GM12874 (cell line): Measurements from ENCODE around the gene ZNF440.

ENCODE experiments used
- TF ChIP-seq, protein P1 (sequence below): IDR thresholded peaks from 2 replicates; pipeline ENCODE4 v1.5.1; 2011; ENCODE audit warnings: low read depth, mild to moderate bottlenecking, control low read depth, low read length, moderate library complexity; ENCODE audit not compliant: insufficient read depth

The ZNF440 gene

GRCh38 chr19:11843722-11844121 is 29.6 kb downstream of the ZNF440 start:
- TF ChIP-seq, protein P1, sequence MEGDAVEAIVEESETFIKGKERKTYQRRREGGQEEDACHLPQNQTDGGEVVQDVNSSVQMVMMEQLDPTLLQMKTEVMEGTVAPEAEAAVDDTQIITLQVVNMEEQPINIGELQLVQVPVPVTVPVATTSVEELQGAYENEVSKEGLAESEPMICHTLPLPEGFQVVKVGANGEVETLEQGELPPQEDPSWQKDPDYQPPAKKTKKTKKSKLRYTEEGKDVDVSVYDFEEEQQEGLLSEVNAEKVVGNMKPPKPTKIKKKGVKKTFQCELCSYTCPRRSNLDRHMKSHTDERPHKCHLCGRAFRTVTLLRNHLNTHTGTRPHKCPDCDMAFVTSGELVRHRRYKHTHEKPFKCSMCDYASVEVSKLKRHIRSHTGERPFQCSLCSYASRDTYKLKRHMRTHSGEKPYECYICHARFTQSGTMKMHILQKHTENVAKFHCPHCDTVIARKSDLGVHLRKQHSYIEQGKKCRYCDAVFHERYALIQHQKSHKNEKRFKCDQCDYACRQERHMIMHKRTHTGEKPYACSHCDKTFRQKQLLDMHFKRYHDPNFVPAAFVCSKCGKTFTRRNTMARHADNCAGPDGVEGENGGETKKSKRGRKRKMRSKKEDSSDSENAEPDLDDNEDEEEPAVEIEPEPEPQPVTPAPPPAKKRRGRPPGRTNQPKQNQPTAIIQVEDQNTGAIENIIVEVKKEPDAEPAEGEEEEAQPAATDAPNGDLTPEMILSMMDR, result no peak

DNA sequence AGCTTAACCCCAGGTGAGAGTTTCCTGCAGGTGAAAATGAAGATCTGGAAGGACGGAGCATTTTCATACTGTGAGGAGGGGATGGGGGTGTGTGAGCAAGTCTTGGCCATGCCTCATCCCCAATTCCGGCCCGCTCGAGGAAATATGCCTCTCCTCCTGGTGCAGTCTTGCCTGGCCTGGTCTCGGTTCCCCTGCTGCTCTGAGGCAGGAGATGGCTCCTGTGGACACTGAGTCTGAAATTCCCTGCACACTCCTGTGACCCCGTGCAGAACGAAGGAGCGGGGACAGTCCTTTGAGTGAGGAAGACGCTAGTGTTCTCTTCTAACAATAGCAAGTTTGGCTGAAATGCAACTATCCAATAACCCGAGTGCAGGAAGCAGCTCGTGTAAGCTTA is 34.1 kb downstream of the ZNF440 start:
- TF ChIP-seq, protein P1, result no peak

DNA sequence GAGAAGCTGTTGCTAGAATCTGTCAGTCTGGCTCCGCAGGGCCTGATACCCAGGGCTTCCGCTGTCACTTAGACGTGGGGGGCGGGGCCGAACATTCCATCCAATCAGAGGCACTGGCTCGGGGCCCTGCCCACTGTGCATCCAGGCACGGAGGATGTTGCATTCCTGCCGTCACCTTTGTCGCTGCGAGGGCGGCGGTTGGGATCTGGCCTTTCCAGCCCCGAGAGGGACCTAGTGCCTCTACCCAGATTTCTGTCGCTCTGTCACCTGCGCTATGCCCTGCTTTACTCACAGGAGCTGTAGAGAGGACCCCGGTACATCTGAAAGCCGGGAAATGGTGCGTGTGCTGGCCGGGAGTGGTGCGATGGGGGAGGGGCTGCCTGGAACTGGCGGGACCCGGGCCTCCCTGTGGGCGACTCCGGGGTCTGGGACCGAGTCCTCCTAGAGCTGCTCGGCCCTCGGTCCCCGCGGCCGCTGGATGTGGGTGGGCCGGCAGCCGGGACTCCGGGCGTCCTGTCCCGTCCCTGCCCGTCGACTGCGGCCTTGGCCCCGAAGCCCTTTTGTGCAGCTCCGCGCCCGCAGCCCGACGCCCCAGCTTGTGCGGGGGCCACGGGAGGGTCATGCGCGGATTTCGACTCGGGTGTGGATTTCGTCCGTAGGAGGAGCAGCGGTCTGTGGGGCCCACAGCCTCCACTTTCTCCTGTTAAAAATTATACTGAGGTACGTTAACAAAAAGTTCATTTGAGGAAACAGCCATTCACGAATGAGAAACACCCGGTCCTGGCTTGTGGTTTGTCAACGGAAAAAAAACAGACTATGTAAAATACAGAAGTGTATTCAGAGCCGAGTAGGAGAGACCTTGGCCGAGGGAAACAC is 34.8 kb downstream of the ZNF440 start, which contains the start of gene ZNF439:
Gene ZNF439, plus strand, starts transcription at position 133 of the 876 bp plus-strand sequence. Its CDS starts 142 bp downstream, at position 275.
- TF ChIP-seq, protein P1, result no peak

DNA sequence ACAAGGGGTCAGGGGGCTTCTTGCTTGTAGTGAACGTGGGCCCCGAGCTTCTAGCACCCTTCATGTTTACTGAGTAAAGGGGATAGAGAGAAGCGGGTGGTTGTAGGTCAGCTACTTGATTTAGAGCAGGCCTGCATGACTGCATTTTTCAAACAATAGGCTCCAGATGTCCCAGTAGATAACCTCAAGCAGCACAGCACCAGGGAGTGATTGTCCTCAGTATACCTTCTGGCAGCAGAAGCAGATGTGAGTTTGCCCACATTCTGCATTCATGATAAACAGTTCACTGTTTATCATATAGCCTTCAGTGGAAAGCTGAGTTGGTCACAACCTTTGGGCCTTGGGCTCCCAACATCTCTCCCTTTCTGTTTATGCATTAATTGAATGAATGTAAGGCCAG is 39.3 kb downstream of the ZNF440 start:
- TF ChIP-seq, protein P1, result no peak

DNA sequence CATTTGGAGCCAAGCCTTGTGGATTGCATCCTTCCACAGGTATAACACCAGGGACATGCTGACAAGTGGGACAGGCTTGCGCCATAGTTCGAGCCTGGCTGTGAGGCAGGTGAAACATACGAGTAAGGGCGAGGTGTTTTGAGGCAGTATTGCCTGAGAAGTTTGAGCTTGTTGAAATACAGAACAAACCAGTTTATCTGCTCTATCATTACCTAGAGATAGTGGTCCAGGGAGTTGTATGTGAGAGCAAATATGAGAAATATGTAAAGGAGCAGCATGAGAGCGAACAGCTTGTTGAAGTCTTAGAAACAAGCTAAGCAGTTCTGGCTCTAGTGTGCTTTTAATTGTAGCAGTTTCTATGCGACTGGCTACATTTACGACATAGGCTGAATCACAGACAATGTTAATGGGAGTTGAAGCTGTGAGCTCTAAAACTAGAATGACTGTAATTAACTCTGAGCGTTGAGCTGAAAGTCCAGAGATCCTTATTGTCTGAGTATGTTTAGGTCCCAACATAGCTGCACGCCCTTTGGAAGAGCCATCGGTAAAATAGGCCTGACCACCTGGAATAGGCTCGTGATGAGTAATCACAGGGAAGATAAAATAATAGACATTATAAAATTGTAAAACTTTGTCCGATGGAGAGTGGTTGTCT is 42.6 kb downstream of the ZNF440 start:
- TF ChIP-seq, protein P1, result no peak

DNA sequence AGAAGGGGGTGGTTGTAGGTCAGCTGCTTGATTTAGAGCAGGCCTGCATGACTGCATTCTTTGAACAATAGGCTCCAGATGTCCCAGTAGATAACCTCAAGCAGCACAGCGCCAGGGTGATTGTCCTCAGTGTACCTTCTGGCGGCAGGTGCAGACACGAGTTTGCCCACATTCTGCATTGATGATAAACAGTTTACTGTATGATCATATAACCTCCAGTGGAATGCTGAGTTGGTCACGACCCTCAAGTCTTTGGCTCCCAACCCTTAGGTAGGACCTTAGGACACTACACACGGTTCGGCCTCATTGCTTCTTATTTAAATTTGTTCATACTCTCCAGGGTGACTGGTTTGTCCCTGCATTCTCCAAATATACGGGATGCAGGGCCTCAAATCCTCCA is 46.6 kb downstream of the ZNF440 start:
- TF ChIP-seq, protein P1, result no peak

- TF ChIP-seq, protein P1, result no peak
These were observed 47.2 kb downstream of the ZNF440 start for GRCh38 chr19:11861301-11861700.
